Vagina (tissue), 2 donors: Measurements from ENCODE around the gene NRXN3. TPM values are rescaled to one million over a fixed set of nuclear protein-coding genes. Genes with fewer than 3 reads are reported as not detected.

Experiments used
- DNase-seq, 2 donors: peaks; one replicate each; pipeline ENCODE4 v3.0.0-alpha.2; 2017; ENCODE audit errors: extremely low spot score in 2 of 2
- H3K27ac ChIP-seq: fragments of 200-600 bp; sonication (generic); one replicate; pipeline ENCODE4 v1.5.1; 2019
- H3K27me3 ChIP-seq: fragments of 200-600 bp; sonication (generic); one replicate; pipeline ENCODE4 v1.5.1; 2019
- H3K36me3 ChIP-seq, 2 donors: fragments of 200-600 bp; sonication (generic); one replicate each; pipeline ENCODE4 v1.5.1; 2017 to 2019
- H3K4me1 ChIP-seq: fragments of 200-600 bp; sonication (generic); one replicate; pipeline ENCODE4 v1.5.1; 2019
- H3K4me3 ChIP-seq, 2 donors: fragments of 200-600 bp; sonication (generic); 1 replicate in 1 of 2; 2 replicates in 1 of 2; pipeline ENCODE4 v1.5.1; 2016 to 2019
- H3K9me3 ChIP-seq: fragments of 200-600 bp; sonication (generic); one replicate; pipeline ENCODE4 v1.5.1; 2019
- CTCF ChIP-seq, 3 experiments: fragments of 450-650 bp in 2 of 3; fragments of 200-600 bp in 1 of 3; sonication (generic) in 1 of 3; IDR thresholded peaks; one replicate each; pipeline ENCODE4 v1.5.1; 2017 to 2019; ENCODE audit warnings: antibody characterized with exemption in 3 of 3, mild to moderate bottlenecking in 2 of 3, moderate library complexity in 2 of 3
- POLR2A ChIP-seq, 2 donors: fragments of 450-650 bp; IDR thresholded peaks; one replicate each; pipeline ENCODE4 v1.6.1; 2017; ENCODE audit warnings: antibody characterized with exemption in 2 of 2, mild to moderate bottlenecking in 2 of 2, moderate library complexity in 2 of 2
- POLR2AphosphoS5 ChIP-seq, 2 donors: sonication (generic); formaldehyde crosslinking; IDR thresholded peaks; one replicate each; pipeline ENCODE4 v1.9.0; 2017; ENCODE audit warnings: antibody characterized with exemption in 2 of 2, mild to moderate bottlenecking in 2 of 2, low read depth in 1 of 2; ENCODE audit not compliant: insufficient read depth in 1 of 2
- intact Hi-C: fragments of 100-400 bp; cut with DNase I; formaldehyde crosslinking; loops from one replicate; pipeline ENCODE4 v1.15.1; 2023
- total RNA-seq: library from RNA; depleted of rRNA; stranded (reverse); fragments of >200 nt; gene quantifications from one replicate; pipeline ENCODE4 v1.2.3, GENCODE V29; 2016

The NRXN3 gene
- total RNA-seq, 1 donor from 2014 or later: 4.7 TPM

GRCh38 chr14:78329371-78329770 lies 159.2 kb downstream of the NRXN3 start:
- Histone ChIP-seq H3K4me3 (no peak overlapping the region), H3K36me3 (no peaks in the 10 kb centered on the region), H3K4me1 (no peaks in the 10 kb centered on the region), H3K27me3 (no peaks in the 10 kb centered on the region), H3K27ac (no peak overlapping the region), H3K9me3 (no peaks in the 10 kb centered on the region)
- intact Hi-C loops: no loop called here
- no peak for TF ChIP-seq CTCF (IDR thresholded peaks at IDR 0.05)
- TF ChIP-seq POLR2AphosphoS5 (IDR thresholded peaks at IDR 0.05; ENCODE audit: insufficient read depth in 1 of 2, low read depth in 1 of 2): no peak
- no peak for TF ChIP-seq POLR2A (IDR thresholded peaks at IDR 0.05)
- no peak for DNase-seq

DNA sequence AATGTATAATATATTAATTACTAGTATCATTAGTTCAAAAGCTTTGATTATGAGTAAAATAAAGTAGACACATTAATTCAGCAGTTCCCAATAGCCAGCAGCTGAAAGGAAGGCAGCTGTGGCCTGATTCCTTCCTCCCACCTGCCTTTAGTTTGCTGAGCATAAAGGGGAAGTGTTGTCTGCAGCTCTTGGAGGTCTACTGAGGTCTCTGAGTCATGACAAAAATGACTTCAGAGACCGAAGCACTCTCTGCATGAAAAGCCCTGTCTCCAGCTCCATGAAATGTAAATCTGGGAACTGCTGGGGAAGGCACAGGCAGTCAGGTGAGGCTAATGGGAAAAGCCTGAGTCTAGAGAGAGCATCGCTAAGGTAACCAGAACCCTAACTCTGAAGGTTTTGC lies 165.4 kb downstream of the NRXN3 start:
- no peak for DNase-seq
- H3K9me3 ChIP-seq: no peaks in the 10 kb centered on the region
- H3K36me3 ChIP-seq: no peaks in the 10 kb centered on the region
- no peak for TF ChIP-seq CTCF (IDR thresholded peaks at IDR 0.05)
- TF ChIP-seq POLR2A (IDR thresholded peaks at IDR 0.05): no peak
- no peak for TF ChIP-seq POLR2AphosphoS5 (IDR thresholded peaks at IDR 0.05; ENCODE audit: insufficient read depth in 1 of 2, low read depth in 1 of 2)
- H3K4me1 ChIP-seq: no peaks in the 10 kb centered on the region
- H3K4me3 ChIP-seq: no peak overlapping the region
- intact Hi-C loops: no loop called here
- H3K27me3 ChIP-seq: no peaks in the 10 kb centered on the region
- no peak overlapping the region for H3K27ac ChIP-seq

- DNase-seq: no peak
- Histone ChIP-seq H3K4me3 (no peak overlapping the region), H3K27me3 (no peaks in the 10 kb centered on the region), H3K36me3 (no peaks in the 10 kb centered on the region), H3K4me1 (no peaks in the 10 kb centered on the region), H3K9me3 (no peaks in the 10 kb centered on the region), H3K27ac (no peak overlapping the region)
- TF ChIP-seq POLR2A (IDR thresholded peaks at IDR 0.05): no peak
- TF ChIP-seq POLR2AphosphoS5 (IDR thresholded peaks at IDR 0.05; ENCODE audit: insufficient read depth in 1 of 2, low read depth in 1 of 2): no peak
- no peak for TF ChIP-seq CTCF (IDR thresholded peaks at IDR 0.05)
- intact Hi-C loops: no loop called here
These were observed 170.1 kb downstream of the NRXN3 start for GRCh38 chr14:78340250-78340649.

DNA sequence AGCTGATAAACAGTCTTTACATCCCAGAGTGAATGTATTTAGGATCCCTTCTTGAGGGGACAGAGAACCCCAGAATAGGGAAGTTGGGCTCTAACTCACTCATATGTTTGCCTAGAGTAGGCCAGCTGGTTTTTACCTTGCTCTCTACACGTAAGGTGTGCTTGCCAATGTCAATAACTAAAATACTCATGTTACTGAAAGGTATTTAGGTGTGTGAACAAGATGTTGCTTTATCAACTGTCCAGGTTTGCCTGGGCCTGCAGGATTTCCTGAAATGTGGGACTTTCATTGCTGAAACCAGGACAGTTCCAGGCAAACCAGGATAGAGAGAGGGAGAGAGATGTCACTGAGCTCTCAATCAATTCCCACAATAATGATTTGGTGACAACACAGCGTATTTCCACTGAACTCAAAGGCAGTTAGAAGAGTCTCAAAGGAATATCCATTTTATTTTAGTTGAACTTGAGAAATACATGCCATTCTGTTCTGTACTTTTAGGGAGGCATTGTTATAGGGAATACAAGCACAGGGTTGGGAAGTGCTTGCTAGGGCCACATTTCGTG lies 171.7 kb downstream of the NRXN3 start:
- no peaks in the 10 kb centered on the region for H3K27me3 ChIP-seq
- intact Hi-C loops: no loop called here
- no peak for TF ChIP-seq POLR2A (IDR thresholded peaks at IDR 0.05)
- TF ChIP-seq POLR2AphosphoS5 (IDR thresholded peaks at IDR 0.05; ENCODE audit: insufficient read depth in 1 of 2, low read depth in 1 of 2): no peak
- no peak for TF ChIP-seq CTCF (IDR thresholded peaks at IDR 0.05)
- no peaks in the 10 kb centered on the region for H3K36me3 ChIP-seq
- H3K4me3 ChIP-seq: no peak overlapping the region
- no peaks in the 10 kb centered on the region for H3K4me1 ChIP-seq
- no peaks in the 10 kb centered on the region for H3K9me3 ChIP-seq
- no peak overlapping the region for H3K27ac ChIP-seq
- DNase-seq: no peak

- no peak for DNase-seq
- TF ChIP-seq POLR2AphosphoS5 (IDR thresholded peaks at IDR 0.05; ENCODE audit: insufficient read depth in 1 of 2, low read depth in 1 of 2): no peak
- Histone ChIP-seq H3K4me1 (no peaks in the 10 kb centered on the region), H3K27me3 (no peaks in the 10 kb centered on the region), H3K4me3 (no peak overlapping the region), H3K9me3 (no peaks in the 10 kb centered on the region), H3K36me3 (no peaks in the 10 kb centered on the region), H3K27ac (no peak overlapping the region)
- intact Hi-C loops: no loop called here
These were observed 172.7 kb downstream of the NRXN3 start for GRCh38 chr14:78342879-78343278.
